HL-60/S4 treated with phorbol 12-myristate 13-acetate at 8.2 ng/mL for 4 days and 3 days (cell line): ENCODE data around the gene FLAD1.

Experiments used
- in situ Hi-C: fragments of 300-500 bp; cut with MboI; formaldehyde crosslinking; loops from 2 replicates; pipeline ENCODE4 v1.15.0; 2022; ENCODE audit warnings: low sequenced_read_pairs

Gene FLAD1

GRCh38 chr1:155014709-155015508, 31.8 kb downstream of the FLAD1 start:
- in situ Hi-C loops: no loop called here

- in situ Hi-C loops: no loop called here
Measured at GRCh38 chr1:155015527-155016230, 32.5 kb downstream of the FLAD1 start.

GRCh38 chr1:155016231-155016831, 33.2 kb downstream of the FLAD1 start:
- in situ Hi-C loops: no loop called here

- in situ Hi-C loops: no loop called here
Measured at GRCh38 chr1:155017041-155017945, 34.1 kb downstream of the FLAD1 start.

- in situ Hi-C loops: no loop called here
Measured at GRCh38 chr1:155017946-155018316, 34.8 kb downstream of the FLAD1 start.

GRCh38 chr1:155018617-155019348, 35.6 kb downstream of the FLAD1 start:
- in situ Hi-C loops: no loop called here

GRCh38 chr1:155019377-155020245, 36.5 kb downstream of the FLAD1 start:
- in situ Hi-C loops: no loop called here

- in situ Hi-C loops: no loop called here
Measured at GRCh38 chr1:155022136-155022926, 39.2 kb downstream of the FLAD1 start.

GRCh38 chr1:155022927-155023236, 39.7 kb downstream of the FLAD1 start:
- in situ Hi-C loops: no loop called here

- in situ Hi-C loops: no loop called here
Measured at GRCh38 chr1:155023627-155024026, 40.5 kb downstream of the FLAD1 start.

- in situ Hi-C loops: no loop called here
Measured at GRCh38 chr1:155024315-155024714, 41.2 kb downstream of the FLAD1 start.

GRCh38 chr1:155026154-155026553, 43.0 kb downstream of the FLAD1 start:
- in situ Hi-C loops: no loop called here

- in situ Hi-C loops: no loop called here
Measured at GRCh38 chr1:155026588-155026987, 43.4 kb downstream of the FLAD1 start.

- in situ Hi-C loops: no loop called here
Measured at GRCh38 chr1:155029513-155030242, 46.5 kb downstream of the FLAD1 start.

- in situ Hi-C loops: no loop called here
Measured at GRCh38 chr1:155030243-155030795, 47.2 kb downstream of the FLAD1 start.

GRCh38 chr1:155030899-155031298, 47.8 kb downstream of the FLAD1 start:
- in situ Hi-C loops: no loop called here

GRCh38 chr1:155032886-155033285, 49.7 kb downstream of the FLAD1 start:
- in situ Hi-C loops: no loop called here

- in situ Hi-C loops: no loop called here
Measured at GRCh38 chr1:155033524-155033923, 50.4 kb downstream of the FLAD1 start, which contains the start of the genes DCST1 and DCST2. DCST1 (plus strand) TSS chr1:155033824; CDS start chr1:155034037, 213 bp downstream. DCST2 (minus strand) TSS chr1:155033781; CDS start chr1:155033701, 80 bp downstream.
